GM12878 (cell line): ENCODE measurements around the gene CYP2U1. TPM values are rescaled to one million over a fixed set of nuclear protein-coding genes. Genes with fewer than 3 reads are reported as not detected.

Experiments
- ATAC-seq: fragments of 200-7000 bp; cut with Tn5 transposase; 3 replicates; pipeline ENCODE4 v1.9.1; 2020; ENCODE audit warnings: mild to moderate bottlenecking, moderate library complexity
- BruUV-seq: library from RNA; stranded (reverse); fragments of 400-500 nt; replicated peaks from 2 replicates; lab custom pipeline; 2021; lab: Mats Ljungman, UMichigan
- CTCF ChIA-PET: fragments of 300-600 bp; sonication (Branson Sonifier 250); formaldehyde crosslinking; extraction: SDS; loops from one replicate; lab custom pipeline; 2021; ENCODE audit warnings: inconsistent platforms; lab: Yijun Ruan, JAX
- POLR2A ChIA-PET: fragments of 350-600 bp; formaldehyde crosslinking; extraction: SDS; loops from one replicate; lab custom pipeline; 2021; ENCODE audit warnings: inconsistent platforms; lab: Charles Lee
- RAD21 ChIA-PET: fragments of 300-600 bp; sonication (Branson Sonifier 250); formaldehyde crosslinking; loops from one replicate; lab custom pipeline; 2023; ENCODE audit warnings: antibody characterized with exemption; ENCODE audit not compliant: unreplicated experiment; lab: Charles Lee
- SMC1A ChIA-PET: fragments of 300-600 bp; sonication (Branson Sonifier 250); formaldehyde crosslinking; loops from one replicate; lab custom pipeline; 2023; ENCODE audit not compliant: unreplicated experiment, uncharacterized antibody; lab: Charles Lee
- DNase-seq: peaks from one replicate; pipeline ENCODE4 v3.0.0-alpha.2; 2011; ENCODE audit warnings: low read depth, low spot score
- FAIRE-seq: peaks from 3 replicates; lab custom pipeline; 2011; peaks lifted over from hg19 to GRCh38; lab: Jason Lieb, UNC
- H2AFZ ChIP-seq: 2 replicates; pipeline ENCODE4 v1.6.0; 2011; ENCODE audit warnings: low read depth, low read length, control low read depth; ENCODE audit not compliant: control insufficient read depth
- H3K27ac ChIP-seq: 2 replicates; pipeline ENCODE4 v1.5.1; 2011; ENCODE audit warnings: control low read depth; ENCODE audit not compliant: control insufficient read depth, insufficient read depth
- H3K27me3 ChIP-seq, 2 experiments: replicated peaks in 1 of 2; 2 replicates each; pipeline versions ENCODE4 v1.6.0 to v1.6.1; 2011; ENCODE audit warnings: low read length in 1 of 2; ENCODE audit not compliant: control insufficient read depth in 2 of 2, insufficient read depth in 2 of 2
- H3K36me3 ChIP-seq, 2 experiments: 2 replicates each; pipeline ENCODE4 v1.5.1; 2011; ENCODE audit warnings: low read length in 1 of 2; ENCODE audit not compliant: control insufficient read depth in 2 of 2, insufficient read depth in 2 of 2
- H3K4me1 ChIP-seq: 2 replicates; pipeline ENCODE4 v1.6.1; 2011; ENCODE audit warnings: mild to moderate bottlenecking, low read length, moderate library complexity, mixed read lengths; ENCODE audit not compliant: control insufficient read depth, insufficient read depth
- H3K4me2 ChIP-seq: 2 replicates; pipeline ENCODE4 v1.6.0; 2011; ENCODE audit warnings: control low read depth; ENCODE audit not compliant: control insufficient read depth, insufficient read depth
- H3K4me3 ChIP-seq: fragments of 200-600 bp; sonication (generic); 2 replicates; pipeline ENCODE4 v1.5.1; 2016
- H3K79me2 ChIP-seq: 2 replicates; pipeline ENCODE4 v1.6.0; 2011; ENCODE audit warnings: low read length; ENCODE audit not compliant: control insufficient read depth, insufficient read depth
- H3K9ac ChIP-seq: 2 replicates; pipeline ENCODE4 v1.8.0; 2011; ENCODE audit warnings: low read length, control low read depth, mixed read lengths; ENCODE audit not compliant: control insufficient read depth, insufficient read depth
- H3K9me3 ChIP-seq: replicated peaks from 3 replicates; pipeline ENCODE4 v1.5.1; 2011; ENCODE audit warnings: mild to moderate bottlenecking, low read length; ENCODE audit not compliant: control insufficient read depth, insufficient read depth
- H4K20me1 ChIP-seq: 2 replicates; pipeline ENCODE4 v1.6.0; 2011; ENCODE audit not compliant: control insufficient read depth, insufficient read depth
- ESRRA ChIP-seq: IDR thresholded peaks from 2 replicates; pipeline ENCODE4 v1.6.1; 2012; ENCODE audit warnings: mild to moderate bottlenecking, low read length, improper control_type of control experiment
- ETV6 ChIP-seq, 2 experiments: fragments of 450-650 bp in 1 of 2; IDR thresholded peaks in 1 of 2; conservative IDR thresholded peaks in 1 of 2; 2 replicates each; pipeline ENCODE4 v1.6.1; 2014; ENCODE audit warnings: antibody characterized with exemption in 1 of 2, borderline replicate concordance in 1 of 2, low read depth in 1 of 2, mild to moderate bottlenecking in 1 of 2, moderate library complexity in 1 of 2
- GATAD2B ChIP-seq: fragments of 450-650 bp; conservative IDR thresholded peaks from 2 replicates; pipeline ENCODE4 v1.6.1; 2017; ENCODE audit warnings: low read depth, mild to moderate bottlenecking, moderate library complexity
- IKZF2 ChIP-seq, 2 experiments: fragments of 450-650 bp; IDR thresholded peaks; 2 replicates each; pipeline ENCODE4 v1.6.1; 2017; ENCODE audit warnings: mild to moderate bottlenecking in 2 of 2, moderate library complexity in 2 of 2
- SMAD5 ChIP-seq: IDR thresholded peaks from 2 replicates; pipeline ENCODE4 v1.6.1; 2016; ENCODE audit warnings: antibody characterized with exemption, low read depth
- SMARCA5 ChIP-seq: fragments of 450-650 bp; IDR thresholded peaks from 2 replicates; pipeline ENCODE4 v1.6.1; 2017; ENCODE audit warnings: mild to moderate bottlenecking
- TCF3 ChIP-seq: IDR thresholded peaks from 2 replicates; pipeline ENCODE4 v1.6.1; 2012; ENCODE audit warnings: low read depth, mild to moderate bottlenecking, low read length, borderline replicate concordance; ENCODE audit not compliant: insufficient read depth
- ZNF24 ChIP-seq: fragments of 450-650 bp; IDR thresholded peaks from 2 replicates; pipeline ENCODE4 v1.6.1; 2017; ENCODE audit warnings: antibody characterized with exemption, mild to moderate bottlenecking
- in situ Hi-C: fragments of 300-500 bp; cut with MboI; formaldehyde crosslinking; loops from 9 replicates; pipeline ENCODE4 v1.14.3; 2018; ENCODE audit warnings: mixed read lengths
- intact Hi-C: fragments of 100-400 bp; cut with micrococcal nuclease; formaldehyde crosslinking; loops from one replicate; pipeline ENCODE4 v1.14.2; 2022; ENCODE audit not compliant: unreplicated experiment
- polyA plus RNA-seq, 11 experiments: library from polyadenylated mRNA; depleted of rRNA in 4 of 11; unstranded in 6 of 11; stranded (reverse) in 5 of 11; fragments of >200 nt; fragmentation: Nextera tagmentation in 4 of 11; fragmentation: Illumina TruSeq in 1 of 11; extraction: Ambion mirVana in 4 of 11; extraction: Trizol in 1 of 11; gene quantifications; 1 replicate in 1 of 11; 2 replicates in 10 of 11; pipeline versions ENCODE4 v1.2.1 to v1.2.3, GENCODE V29; 2011 to 2016; ENCODE audit warnings: inconsistent platforms in 2 of 11, missing spikeins in 2 of 11, low read depth in 1 of 11
- total RNA-seq, 4 experiments: library from RNA; depleted of rRNA in 3 of 4; stranded (reverse); fragments of >200 nt in 3 of 4; fragmentation: Illumina TruSeq in 1 of 4; extraction: Trizol in 1 of 4; gene quantifications; 2 replicates each; pipeline versions ENCODE4 v1.2.1 to v1.2.3, GENCODE V29; 2013 to 2021
- TF ChIP-seq, protein P1 (sequence below): fragments of 450-650 bp; IDR thresholded peaks from 2 replicates; pipeline ENCODE4 v1.6.1; 2017; ENCODE audit warnings: mild to moderate bottlenecking, low read depth, inconsistent platforms; ENCODE audit not compliant: poor library complexity, severe bottlenecking
- TF ChIP-seq, protein P2 (sequence below): fragments of 450-650 bp; IDR thresholded peaks from 2 replicates; pipeline ENCODE4 v1.6.1; 2017; ENCODE audit warnings: mild to moderate bottlenecking
- TF ChIP-seq, protein P3 (sequence below): fragments of 450-650 bp; conservative IDR thresholded peaks from 2 replicates; pipeline ENCODE4 v1.6.1; 2017; ENCODE audit warnings: mild to moderate bottlenecking, moderate library complexity

Gene CYP2U1
- total and polyA plus RNA-seq, 10 of the 15 experiments (the other 5 are each of a cell fraction or from before 2014, with no cell fraction given) = 0.41 to 3.4 (median 2.9) TPM

DNA sequence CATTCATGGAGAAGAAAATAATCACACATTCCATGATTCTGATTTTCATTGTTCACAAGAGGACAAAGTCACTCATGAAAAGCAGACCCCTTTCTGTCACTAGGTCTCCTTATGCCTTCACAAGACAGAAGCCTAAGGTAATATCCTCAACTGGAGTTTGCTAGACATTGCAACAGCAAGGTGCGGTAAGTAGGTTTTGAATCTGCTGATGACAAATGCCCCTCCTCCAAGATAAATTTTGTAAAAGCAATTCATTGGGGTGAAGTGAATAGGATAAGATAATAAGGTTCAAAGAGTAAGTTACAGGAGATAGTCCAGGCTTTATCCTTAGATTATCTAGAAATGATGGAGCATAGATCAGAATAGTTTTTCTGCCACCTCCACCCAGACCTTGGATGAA lies 16.1 kb upstream of the CYP2U1 start (continued):
- TF ChIP-seq, protein P1, sequence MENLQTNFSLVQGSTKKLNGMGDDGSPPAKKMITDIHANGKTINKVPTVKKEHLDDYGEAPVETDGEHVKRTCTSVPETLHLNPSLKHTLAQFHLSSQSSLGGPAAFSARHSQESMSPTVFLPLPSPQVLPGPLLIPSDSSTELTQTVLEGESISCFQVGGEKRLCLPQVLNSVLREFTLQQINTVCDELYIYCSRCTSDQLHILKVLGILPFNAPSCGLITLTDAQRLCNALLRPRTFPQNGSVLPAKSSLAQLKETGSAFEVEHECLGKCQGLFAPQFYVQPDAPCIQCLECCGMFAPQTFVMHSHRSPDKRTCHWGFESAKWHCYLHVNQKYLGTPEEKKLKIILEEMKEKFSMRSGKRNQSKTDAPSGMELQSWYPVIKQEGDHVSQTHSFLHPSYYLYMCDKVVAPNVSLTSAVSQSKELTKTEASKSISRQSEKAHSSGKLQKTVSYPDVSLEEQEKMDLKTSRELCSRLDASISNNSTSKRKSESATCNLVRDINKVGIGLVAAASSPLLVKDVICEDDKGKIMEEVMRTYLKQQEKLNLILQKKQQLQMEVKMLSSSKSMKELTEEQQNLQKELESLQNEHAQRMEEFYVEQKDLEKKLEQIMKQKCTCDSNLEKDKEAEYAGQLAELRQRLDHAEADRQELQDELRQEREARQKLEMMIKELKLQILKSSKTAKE = no peak
- TF ChIP-seq, protein P2, sequence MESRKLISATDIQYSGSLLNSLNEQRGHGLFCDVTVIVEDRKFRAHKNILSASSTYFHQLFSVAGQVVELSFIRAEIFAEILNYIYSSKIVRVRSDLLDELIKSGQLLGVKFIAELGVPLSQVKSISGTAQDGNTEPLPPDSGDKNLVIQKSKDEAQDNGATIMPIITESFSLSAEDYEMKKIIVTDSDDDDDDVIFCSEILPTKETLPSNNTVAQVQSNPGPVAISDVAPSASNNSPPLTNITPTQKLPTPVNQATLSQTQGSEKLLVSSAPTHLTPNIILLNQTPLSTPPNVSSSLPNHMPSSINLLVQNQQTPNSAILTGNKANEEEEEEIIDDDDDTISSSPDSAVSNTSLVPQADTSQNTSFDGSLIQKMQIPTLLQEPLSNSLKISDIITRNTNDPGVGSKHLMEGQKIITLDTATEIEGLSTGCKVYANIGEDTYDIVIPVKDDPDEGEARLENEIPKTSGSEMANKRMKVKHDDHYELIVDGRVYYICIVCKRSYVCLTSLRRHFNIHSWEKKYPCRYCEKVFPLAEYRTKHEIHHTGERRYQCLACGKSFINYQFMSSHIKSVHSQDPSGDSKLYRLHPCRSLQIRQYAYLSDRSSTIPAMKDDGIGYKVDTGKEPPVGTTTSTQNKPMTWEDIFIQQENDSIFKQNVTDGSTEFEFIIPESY = no peak
- TF ChIP-seq IKZF2 (IDR thresholded peaks at IDR 0.05) (no peak), ESRRA (no peak), TCF3 (no peak)

DNA sequence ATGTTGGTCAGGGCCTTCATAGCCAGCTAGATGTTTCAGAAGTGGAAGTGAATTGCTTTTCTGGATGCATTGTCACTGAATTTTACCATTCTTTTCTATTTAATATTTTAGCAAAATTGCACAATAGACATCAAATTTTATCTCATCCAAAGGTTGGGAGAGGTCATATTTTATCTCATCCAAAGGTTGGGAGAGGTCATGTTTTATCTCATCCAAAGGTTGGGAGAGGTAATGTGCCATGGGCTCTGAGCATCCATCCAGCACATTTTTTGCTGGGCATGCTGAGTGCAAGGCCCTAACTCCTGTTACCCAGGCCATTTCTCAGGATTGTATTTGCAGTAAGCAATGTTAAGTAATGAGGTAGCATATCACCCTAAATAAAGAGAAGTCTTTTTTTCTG lies 14.7 kb upstream of the CYP2U1 start:
- Histone ChIP-seq H3K9me3 (no peaks in the 10 kb centered on the region; the same call in 1 of the 3 replicates), H3K79me2 (no peaks in the 10 kb centered on the region), H4K20me1 (no peaks in the 10 kb centered on the region), H3K27ac (no peak overlapping the region), H3K4me3 (no peak overlapping the region), H2AFZ (no peak overlapping the region), H3K4me1 (no peaks in the 10 kb centered on the region), H3K27me3 (no peaks in the 10 kb centered on the region), H3K36me3 (no peaks in the 10 kb centered on the region), H3K4me2 (no peak overlapping the region), H3K9ac (no peak overlapping the region)
- RAD21 ChIA-PET = no interaction called here
- FAIRE-seq = no peak
- CTCF ChIA-PET = interaction anchor here (0.9 to 3.1 kb wide), 2 partner anchors 102 to 158 kb away, joined by 3 to 17 read pairs; no protein-coding TSS in a partner anchor
- ATAC-seq = no peak
- SMC1A ChIA-PET = no interaction called here
- no TSS peak for BruUV-seq
- POLR2A ChIA-PET = no interaction called here
- in situ Hi-C loops = no loop called here
- TF ChIP-seq ETV6 (conservative IDR thresholded peaks at IDR 0.05 in 1 of 2, IDR thresholded peaks at IDR 0.05 in 1 of 2; ENCODE audit: borderline replicate concordance in 1 of 2, low read depth in 1 of 2) (no peak), SMARCA5 (no peak), ZNF24 (no peak), GATAD2B (no peak), SMAD5 (no peak)
- TF ChIP-seq, protein P3, sequence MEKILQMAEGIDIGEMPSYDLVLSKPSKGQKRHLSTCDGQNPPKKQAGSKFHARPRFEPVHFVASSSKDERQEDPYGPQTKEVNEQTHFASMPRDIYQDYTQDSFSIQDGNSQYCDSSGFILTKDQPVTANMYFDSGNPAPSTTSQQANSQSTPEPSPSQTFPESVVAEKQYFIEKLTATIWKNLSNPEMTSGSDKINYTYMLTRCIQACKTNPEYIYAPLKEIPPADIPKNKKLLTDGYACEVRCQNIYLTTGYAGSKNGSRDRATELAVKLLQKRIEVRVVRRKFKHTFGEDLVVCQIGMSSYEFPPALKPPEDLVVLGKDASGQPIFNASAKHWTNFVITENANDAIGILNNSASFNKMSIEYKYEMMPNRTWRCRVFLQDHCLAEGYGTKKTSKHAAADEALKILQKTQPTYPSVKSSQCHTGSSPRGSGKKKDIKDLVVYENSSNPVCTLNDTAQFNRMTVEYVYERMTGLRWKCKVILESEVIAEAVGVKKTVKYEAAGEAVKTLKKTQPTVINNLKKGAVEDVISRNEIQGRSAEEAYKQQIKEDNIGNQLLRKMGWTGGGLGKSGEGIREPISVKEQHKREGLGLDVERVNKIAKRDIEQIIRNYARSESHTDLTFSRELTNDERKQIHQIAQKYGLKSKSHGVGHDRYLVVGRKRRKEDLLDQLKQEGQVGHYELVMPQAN = no peak
- no peak for DNase-seq
- intact Hi-C loops = no loop called here
